ENCODE measurements around the gene FBXL17.

DNA sequence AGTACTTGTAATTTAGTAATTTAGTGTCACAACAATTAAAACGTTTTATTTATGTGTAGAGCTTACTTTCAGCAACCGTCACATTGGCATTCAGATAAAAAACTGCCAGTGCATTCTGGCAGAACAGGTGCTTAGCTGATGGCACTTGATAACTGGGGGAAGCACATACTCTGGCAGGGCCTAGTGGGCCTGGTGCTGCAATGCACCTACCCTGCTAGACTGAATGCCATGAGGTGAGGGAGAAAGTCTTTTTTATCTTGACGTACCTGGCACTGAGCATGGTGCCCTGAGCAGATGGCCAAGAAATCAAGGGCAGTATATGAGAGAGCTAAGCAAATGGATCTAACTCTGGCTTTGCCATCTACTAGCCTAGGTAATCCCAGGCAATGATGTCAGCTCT is 430.6 kb downstream of the FBXL17 start:
- TF ChIP-seq, protein P1, sequence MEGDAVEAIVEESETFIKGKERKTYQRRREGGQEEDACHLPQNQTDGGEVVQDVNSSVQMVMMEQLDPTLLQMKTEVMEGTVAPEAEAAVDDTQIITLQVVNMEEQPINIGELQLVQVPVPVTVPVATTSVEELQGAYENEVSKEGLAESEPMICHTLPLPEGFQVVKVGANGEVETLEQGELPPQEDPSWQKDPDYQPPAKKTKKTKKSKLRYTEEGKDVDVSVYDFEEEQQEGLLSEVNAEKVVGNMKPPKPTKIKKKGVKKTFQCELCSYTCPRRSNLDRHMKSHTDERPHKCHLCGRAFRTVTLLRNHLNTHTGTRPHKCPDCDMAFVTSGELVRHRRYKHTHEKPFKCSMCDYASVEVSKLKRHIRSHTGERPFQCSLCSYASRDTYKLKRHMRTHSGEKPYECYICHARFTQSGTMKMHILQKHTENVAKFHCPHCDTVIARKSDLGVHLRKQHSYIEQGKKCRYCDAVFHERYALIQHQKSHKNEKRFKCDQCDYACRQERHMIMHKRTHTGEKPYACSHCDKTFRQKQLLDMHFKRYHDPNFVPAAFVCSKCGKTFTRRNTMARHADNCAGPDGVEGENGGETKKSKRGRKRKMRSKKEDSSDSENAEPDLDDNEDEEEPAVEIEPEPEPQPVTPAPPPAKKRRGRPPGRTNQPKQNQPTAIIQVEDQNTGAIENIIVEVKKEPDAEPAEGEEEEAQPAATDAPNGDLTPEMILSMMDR (conservative IDR thresholded peaks at IDR 0.05; ENCODE audit: low read length), result no peak
- TF ChIP-seq EZH2phosphoT487 (IDR thresholded peaks at IDR 0.05; ENCODE audit: borderline replicate concordance), result no peak
